Adrenal gland (tissue), 5 donors: ENCODE measurements around the gene TNFRSF14.

Source experiments
- CTCF ChIP-seq, 6 experiments: fragments of 450-650 bp in 4 of 6; fragments of 200-600 bp in 2 of 6; sonication (generic) in 1 of 6; IDR thresholded peaks; 1 replicate in 5 of 6; 2 replicates in 1 of 6; pipeline versions ENCODE4 v1.5.1 to v1.8.0; 2016 to 2021; ENCODE audit warnings: antibody characterized with exemption in 6 of 6, mild to moderate bottlenecking in 2 of 6, moderate library complexity in 1 of 6
- POLR2A ChIP-seq, 2 donors: fragments of 450-650 bp; IDR thresholded peaks; one replicate each; pipeline ENCODE4 v1.6.1; 2017; ENCODE audit warnings: antibody characterized with exemption in 2 of 2, mild to moderate bottlenecking in 2 of 2, moderate library complexity in 1 of 2
- donor health status: DM: no; HTN: no; CAD: no.

GRCh38 chr1:2545754-2546514 lies 10.2 kb upstream of the TNFRSF14 start:
- no peak for TF ChIP-seq CTCF (IDR thresholded peaks at IDR 0.05)
- peak in 1 of 2 donors; percentile 38 for TF ChIP-seq POLR2A (IDR thresholded peaks at IDR 0.05)
